ENCODE results near the gene NRDE2.

The NRDE2 gene

GRCh38 chr14:90305176-90305601, 26.6 kb downstream of the NRDE2 start:
- no peaks in the 10 kb centered on the region for H4K20me1 ChIP-seq (ENCODE audit: insufficient read depth, low read length)
- no peak overlapping the region for H3K9ac ChIP-seq (ENCODE audit: low read length)
- H3K4me3 ChIP-seq (ENCODE audit: low read length): no peak overlapping the region

DNA sequence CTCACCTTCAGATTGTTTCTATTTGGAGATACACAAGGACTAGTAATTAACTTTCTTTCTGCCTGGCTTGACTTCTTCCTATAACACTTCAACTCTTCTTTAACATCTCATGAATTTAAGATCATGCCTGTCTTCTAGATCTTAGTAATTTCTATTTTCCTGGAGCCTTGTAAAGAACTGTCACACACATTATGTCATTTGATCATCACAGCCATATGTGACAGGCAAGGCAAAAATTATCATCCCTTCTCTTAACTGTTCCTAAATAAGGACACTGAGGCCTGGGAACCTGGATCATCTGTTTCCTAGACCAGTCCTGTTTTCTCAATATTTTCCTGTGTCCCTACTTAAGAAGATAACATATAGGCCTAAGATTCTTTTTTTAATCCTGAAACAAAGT, 27.2 kb downstream of the NRDE2 start:
- Histone ChIP-seq H3K4me1 (ENCODE audit: low read length) (peaks cover 6% of the 10 kb centered on the region), H3K79me2 (ENCODE audit: low read length) (no peaks in the 10 kb centered on the region), H3K27me3 (ENCODE audit: low read depth, low read length) (no peaks in the 10 kb centered on the region), H3K4me3 (ENCODE audit: low read length) (no peak overlapping the region), H3K4me2 (ENCODE audit: low read length) (no peak overlapping the region), H4K20me1 (ENCODE audit: insufficient read depth, low read length) (no peaks in the 10 kb centered on the region), H3K27ac (ENCODE audit: low read length) (no peak overlapping the region), H2AFZ (ENCODE audit: low read depth, low read length) (no peak overlapping the region), H3K9ac (ENCODE audit: low read length) (no peak overlapping the region), H3K9me3 (ENCODE audit: insufficient read depth, low read length) (no peaks in the 10 kb centered on the region), H3K36me3 (replicated peaks; ENCODE audit: low read depth, low read length) (peaks cover 22% of the 10 kb centered on the region)
- TF ChIP-seq CTCF (IDR thresholded peaks at IDR 0.05; ENCODE audit: low read depth, low read length): no peak
- TF ChIP-seq EZH2phosphoT487 (IDR thresholded peaks at IDR 0.05; ENCODE audit: low read depth): no peak

More at GRCh38 chr14:90305176-90305601, 26.6 kb downstream of the NRDE2 start:
- Histone ChIP-seq H3K27ac (ENCODE audit: low read length) (no peak overlapping the region), H3K4me1 (ENCODE audit: low read length) (no peaks in the 10 kb centered on the region; the same call in 1 of the 2 replicates), H3K36me3 (replicated peaks; ENCODE audit: low read depth, low read length) (peaks cover 26% of the 10 kb centered on the region), H2AFZ (ENCODE audit: low read depth, low read length) (no peak overlapping the region), H3K27me3 (ENCODE audit: low read depth, low read length) (no peaks in the 10 kb centered on the region), H3K79me2 (ENCODE audit: low read length) (no peaks in the 10 kb centered on the region), H3K9me3 (ENCODE audit: insufficient read depth, low read length) (no peaks in the 10 kb centered on the region), H3K4me2 (ENCODE audit: low read length) (no peak overlapping the region)
- TF ChIP-seq CTCF (IDR thresholded peaks at IDR 0.05; ENCODE audit: low read depth, low read length) (no peak), EZH2phosphoT487 (IDR thresholded peaks at IDR 0.05; ENCODE audit: low read depth) (no peak)

DNA sequence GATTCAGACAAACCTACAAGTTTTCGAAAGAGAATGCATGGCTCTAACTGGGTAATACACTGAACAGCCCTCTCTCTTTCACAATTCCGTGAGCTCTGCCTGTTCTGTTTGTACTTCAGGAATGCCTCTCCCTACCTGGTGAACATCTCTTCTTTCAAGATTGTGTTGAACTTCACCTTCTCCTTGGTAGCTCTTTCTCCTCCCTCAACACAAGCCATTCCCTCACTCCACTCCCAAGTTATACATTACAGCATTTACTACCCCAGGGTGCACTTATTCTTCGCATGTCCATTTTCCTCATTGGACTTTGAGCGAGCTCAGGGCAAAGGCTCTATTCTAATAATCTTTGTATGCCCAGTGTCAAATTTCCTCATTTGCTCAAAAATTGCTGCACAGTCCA, 28.3 kb downstream of the NRDE2 start:
- Histone ChIP-seq H3K4me2 (ENCODE audit: low read length) (no peak overlapping the region), H3K4me1 (ENCODE audit: low read length) (peaks cover 9% of the 10 kb centered on the region), H3K9me3 (ENCODE audit: insufficient read depth, low read length) (no peaks in the 10 kb centered on the region), H3K36me3 (replicated peaks; ENCODE audit: low read depth, low read length) (peaks cover 25% of the 10 kb centered on the region), H3K79me2 (ENCODE audit: low read length) (no peaks in the 10 kb centered on the region), H4K20me1 (ENCODE audit: insufficient read depth, low read length) (no peaks in the 10 kb centered on the region), H2AFZ (ENCODE audit: low read depth, low read length) (no peak overlapping the region), H3K4me3 (ENCODE audit: low read length) (no peak overlapping the region), H3K27ac (ENCODE audit: low read length) (no peak overlapping the region), H3K27me3 (ENCODE audit: low read depth, low read length) (no peaks in the 10 kb centered on the region), H3K9ac (ENCODE audit: low read length) (no peak overlapping the region)
- TF ChIP-seq EZH2phosphoT487 (IDR thresholded peaks at IDR 0.05; ENCODE audit: low read depth) (no peak), CTCF (IDR thresholded peaks at IDR 0.05; ENCODE audit: low read depth, low read length) (no peak)

GRCh38 chr14:90302529-90303303, 29.0 kb downstream of the NRDE2 start:
- Histone ChIP-seq H3K36me3 (replicated peaks; ENCODE audit: low read depth, low read length) (peaks cover 19% of the 10 kb centered on the region), H3K27me3 (ENCODE audit: low read depth, low read length) (no peaks in the 10 kb centered on the region), H3K4me2 (ENCODE audit: low read length) (no peak overlapping the region), H3K79me2 (ENCODE audit: low read length) (no peaks in the 10 kb centered on the region), H3K27ac (ENCODE audit: low read length) (no peak overlapping the region), H3K4me3 (ENCODE audit: low read length) (no peak overlapping the region), H4K20me1 (ENCODE audit: insufficient read depth, low read length) (no peaks in the 10 kb centered on the region), H3K9me3 (ENCODE audit: insufficient read depth, low read length) (no peaks in the 10 kb centered on the region), H3K9ac (ENCODE audit: low read length) (no peak overlapping the region), H3K4me1 (ENCODE audit: low read length) (peaks cover 9% of the 10 kb centered on the region), H2AFZ (ENCODE audit: low read depth, low read length) (no peak overlapping the region)
- no peak for TF ChIP-seq CTCF (IDR thresholded peaks at IDR 0.05; ENCODE audit: low read depth, low read length)
- TF ChIP-seq EZH2phosphoT487 (IDR thresholded peaks at IDR 0.05; ENCODE audit: low read depth): no peak

Measured in OCI-LY3 (cell line).